CD4-positive, alpha-beta T cell treated with Interleukin-10 for 1 hour (primary cell): ENCODE results near the gene EIF1B.
"Not testable (repeated sequence)": the region's sequence is repeated elsewhere in the genome, so short reads cannot be mapped to it uniquely, and the experiment has no call there.

Source experiments
- DNase-seq: peaks from one replicate; pipeline ENCODE4 v3.0.0-alpha.2; 2020

EIF1B gene

GRCh38 chr3:40309418-40309924 lies at the start of gene EIF1B:
Gene EIF1B (plus strand): TSS chr3:40309707. CDS start chr3:40309942, 235 bp downstream.
- peak; percentile 98 for DNase-seq

- no peak for DNase-seq
Measured at GRCh38 chr3:40262331-40262730, 47.2 kb upstream of the EIF1B start.

- DNase-seq = no peak
Measured at GRCh38 chr3:40264451-40264850, 45.1 kb upstream of the EIF1B start.

- no peak for DNase-seq
Measured at GRCh38 chr3:40265181-40265580, 44.3 kb upstream of the EIF1B start.

- DNase-seq = no peak
Measured at GRCh38 chr3:40267937-40268724, 41.4 kb upstream of the EIF1B start.

- no peak for DNase-seq
Measured at GRCh38 chr3:40268802-40269524, 40.5 kb upstream of the EIF1B start.

- no peak for DNase-seq
Measured at GRCh38 chr3:40278791-40279190, 30.7 kb upstream of the EIF1B start.

GRCh38 chr3:40281995-40282394 lies 27.5 kb upstream of the EIF1B start:
- no peak for DNase-seq

GRCh38 chr3:40283057-40283456 lies 26.4 kb upstream of the EIF1B start:
- DNase-seq = not testable (repeated sequence)

GRCh38 chr3:40287248-40287647 lies 22.3 kb upstream of the EIF1B start:
- DNase-seq = no peak

- peak; percentile 39 for DNase-seq
Measured at GRCh38 chr3:40290396-40290795, 19.1 kb upstream of the EIF1B start.

- DNase-seq = no peak
Measured at GRCh38 chr3:40291471-40291870, 18.0 kb upstream of the EIF1B start.

- no peak for DNase-seq
Measured at GRCh38 chr3:40292637-40293349, 16.7 kb upstream of the EIF1B start.

GRCh38 chr3:40294434-40294833 lies 15.1 kb upstream of the EIF1B start:
- no peak for DNase-seq

GRCh38 chr3:40298075-40298474 lies 11.4 kb upstream of the EIF1B start:
- DNase-seq = no peak

- no peak for DNase-seq
Measured at GRCh38 chr3:40299130-40299720, 10.3 kb upstream of the EIF1B start.

GRCh38 chr3:40299721-40300335 lies 9.7 kb upstream of the EIF1B start:
- DNase-seq = no peak

- DNase-seq = no peak
Measured at GRCh38 chr3:40302784-40303183, 6.7 kb upstream of the EIF1B start.

- DNase-seq = no peak
Measured at GRCh38 chr3:40304352-40304751, 5.2 kb upstream of the EIF1B start.

GRCh38 chr3:40306336-40306735 lies 3.2 kb upstream of the EIF1B start:
- no peak for DNase-seq

GRCh38 chr3:40307176-40307575 lies 2.3 kb upstream of the EIF1B start:
- no peak for DNase-seq

GRCh38 chr3:40308725-40309417 lies 636 bp upstream of the EIF1B start:
- no peak for DNase-seq
